Stimulated activated CD4-positive, alpha-beta T cell treated with anti-CD3 and anti-CD28 coated beads, Interleukin-4, amount 100 ng/mL, for 4 hours (primary cell): Measurements from ENCODE around the gene NAIF1.
A peak's percentile ranks its signal among the peaks of the same experiment; 100 is the strongest.
"Not testable (repeated sequence)": the region's sequence is repeated elsewhere in the genome, so short reads cannot be mapped to it uniquely, and the experiment has no call there.

Experiments used
- DNase-seq, 2 experiments: peaks; one replicate each; pipeline ENCODE4 v3.0.0-alpha.2; 2020

The NAIF1 gene

GRCh38 chr9:128084746-128085145 lies 17.6 kb upstream of the NAIF1 start:
- DNase-seq, result no peak

GRCh38 chr9:128082151-128082550 lies 15.0 kb upstream of the NAIF1 start:
- DNase-seq, result no peak

DNA sequence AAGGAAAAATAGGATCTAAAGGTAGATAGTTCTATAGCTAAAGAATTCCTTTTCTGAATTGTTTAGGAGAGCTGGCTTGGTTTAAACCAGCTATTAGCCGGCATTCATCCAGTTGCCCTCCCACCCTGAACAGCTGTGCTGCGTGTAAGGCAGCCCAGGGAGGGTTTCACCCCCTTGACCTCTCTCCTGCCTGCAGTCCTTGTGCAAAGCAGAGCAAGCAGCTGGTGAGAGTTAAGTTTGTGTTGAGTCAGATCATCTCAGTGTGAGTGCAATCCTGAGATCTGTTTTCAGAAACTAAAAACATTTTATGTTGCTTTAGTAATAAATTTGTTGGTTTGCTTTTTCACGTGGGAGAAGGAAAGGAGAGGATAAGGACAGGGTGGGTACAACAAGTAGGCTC lies 13.9 kb upstream of the NAIF1 start:
- no peak for DNase-seq

DNA sequence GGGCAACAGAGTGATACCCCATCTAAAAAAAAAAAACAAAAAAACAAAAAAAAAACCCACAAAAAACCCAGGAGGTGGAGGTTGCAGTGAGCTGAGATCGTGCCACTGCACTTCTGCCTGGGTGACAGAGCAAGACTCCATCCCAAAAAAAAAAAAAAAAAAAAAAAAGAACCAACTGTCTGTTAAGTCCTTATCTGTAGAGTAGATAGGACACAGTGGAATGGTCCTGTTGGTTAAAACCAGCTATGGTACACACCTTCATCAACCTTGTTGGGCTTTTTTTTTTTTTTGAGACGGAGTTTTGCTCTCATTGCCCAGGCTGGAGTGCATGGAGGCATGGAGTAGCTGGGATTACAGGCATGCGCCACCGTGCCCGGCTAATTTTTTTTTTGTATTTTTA lies 13.1 kb upstream of the NAIF1 start:
- DNase-seq, result no peak

DNA sequence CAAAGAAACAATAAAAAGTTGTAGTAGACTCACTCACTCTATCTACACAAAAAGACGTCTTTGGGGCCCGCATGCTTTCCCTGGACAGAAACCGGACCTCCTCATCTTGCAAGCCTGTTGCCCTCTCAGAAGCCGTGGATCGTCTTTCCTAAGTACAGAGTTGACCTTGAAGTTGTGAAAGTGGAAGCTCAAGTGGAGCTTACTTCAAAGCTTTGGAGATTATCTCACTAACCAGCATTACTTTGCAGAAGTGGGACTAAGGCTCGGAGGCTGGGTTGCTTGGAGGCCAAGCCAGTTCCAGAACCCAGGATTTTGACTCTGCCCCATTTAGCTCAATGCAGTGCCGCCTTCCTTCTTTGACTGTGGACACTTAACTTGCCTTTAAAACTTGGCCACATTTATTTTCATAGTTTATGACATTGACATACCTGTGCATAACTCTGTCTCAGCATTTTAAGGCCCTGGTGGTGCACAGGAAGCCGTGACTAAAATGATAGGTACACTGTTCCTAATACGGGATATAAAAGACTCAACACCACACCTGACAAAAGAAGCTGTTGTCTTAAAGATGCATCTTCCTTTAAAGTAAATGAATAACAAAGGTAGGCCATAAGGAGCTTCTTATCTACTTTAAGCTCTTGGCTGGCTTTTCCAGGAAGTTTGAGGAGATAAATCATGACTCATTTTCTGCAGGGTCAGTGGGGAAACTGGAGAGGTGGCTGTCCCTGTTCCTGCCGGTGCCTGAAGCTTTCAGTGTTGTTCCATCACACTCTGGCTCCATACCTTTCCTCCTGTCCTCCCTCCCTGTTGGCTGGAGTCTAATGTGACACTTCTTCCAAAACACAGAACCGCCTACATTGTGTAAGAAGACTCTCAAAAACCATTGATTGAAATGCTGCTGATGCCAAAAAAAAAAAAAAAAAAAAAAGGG lies 11.6 kb upstream of the NAIF1 start:
- no peak for DNase-seq

- DNase-seq, result no peak
These were observed 10.9 kb upstream of the NAIF1 start for GRCh38 chr9:128077847-128078503.

- DNase-seq, result no peak
These were observed 6.2 kb upstream of the NAIF1 start for GRCh38 chr9:128073253-128073886.

GRCh38 chr9:128072144-128073021 lies 5.3 kb upstream of the NAIF1 start:
- peak; percentile 41 to 43 for DNase-seq

DNA sequence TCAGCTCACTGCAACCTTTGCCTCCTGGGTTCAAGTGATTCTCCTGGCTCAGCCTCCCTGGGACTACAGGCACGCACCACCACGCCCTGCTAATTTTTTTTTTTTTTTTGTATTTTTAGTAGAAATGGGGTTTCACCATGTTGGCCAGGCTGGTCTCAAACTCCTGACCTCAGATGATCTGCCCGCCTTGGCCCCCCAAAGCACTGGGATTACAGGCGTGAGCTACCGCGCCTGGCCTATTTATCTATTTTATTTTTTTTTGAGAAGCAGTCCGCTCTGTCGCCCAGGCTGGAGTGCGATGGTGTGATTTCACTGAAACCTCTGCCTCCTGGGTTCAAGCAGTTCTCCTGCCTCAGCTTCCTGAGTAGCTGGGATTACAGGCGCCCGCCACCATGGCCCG lies 4.4 kb upstream of the NAIF1 start:
- not testable (repeated sequence) for DNase-seq

- no peak for DNase-seq
These were observed 3.8 kb upstream of the NAIF1 start for GRCh38 chr9:128070874-128071273.

- DNase-seq, result peak; percentile 23 to 30
These were observed 1.5 kb upstream of the NAIF1 start for GRCh38 chr9:128068386-128069205.

DNA sequence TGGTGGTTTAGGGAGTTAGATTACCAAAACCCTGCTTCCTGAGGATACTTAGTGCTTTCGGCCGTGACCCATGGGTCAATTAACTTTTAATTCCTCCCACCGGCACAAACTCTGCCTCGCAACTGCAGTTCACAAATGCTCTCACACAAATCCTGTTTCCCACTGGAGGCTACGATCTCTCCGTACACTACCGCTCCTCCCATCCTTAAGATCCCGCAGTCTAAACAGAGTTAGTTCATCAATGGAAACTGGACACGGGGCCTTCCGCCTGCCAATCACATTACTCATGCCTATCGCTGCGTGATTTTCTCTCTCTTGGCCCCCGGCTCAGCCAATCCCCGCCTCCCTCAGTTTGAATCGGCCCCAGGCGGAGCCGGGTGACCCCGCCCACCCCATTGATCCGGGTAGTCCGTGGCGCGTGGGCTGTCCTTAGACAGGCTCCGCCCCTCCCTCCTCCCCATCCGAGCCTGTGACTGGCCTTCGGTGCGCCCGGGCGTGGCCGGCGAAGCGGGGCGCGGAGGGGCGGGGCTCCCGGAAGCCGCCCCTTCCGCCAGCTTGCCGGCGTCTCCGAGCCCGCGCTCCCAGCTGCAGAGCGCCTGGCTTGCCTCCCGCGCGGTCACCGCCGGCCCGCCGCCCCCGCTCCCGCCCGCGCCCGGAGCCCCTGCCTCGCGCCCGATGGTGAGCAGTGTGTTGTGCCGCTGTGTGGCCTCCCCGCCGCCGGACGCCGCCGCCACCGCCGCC lies 695 bp upstream of the NAIF1 start, which contains the start of gene SLC25A25:
TSS of gene SLC25A25 (plus strand) at position 588 of the 741 bp plus-strand sequence. CDS start at position 676, 88 bp downstream.
- DNase-seq, result peak; percentile 100

DNA sequence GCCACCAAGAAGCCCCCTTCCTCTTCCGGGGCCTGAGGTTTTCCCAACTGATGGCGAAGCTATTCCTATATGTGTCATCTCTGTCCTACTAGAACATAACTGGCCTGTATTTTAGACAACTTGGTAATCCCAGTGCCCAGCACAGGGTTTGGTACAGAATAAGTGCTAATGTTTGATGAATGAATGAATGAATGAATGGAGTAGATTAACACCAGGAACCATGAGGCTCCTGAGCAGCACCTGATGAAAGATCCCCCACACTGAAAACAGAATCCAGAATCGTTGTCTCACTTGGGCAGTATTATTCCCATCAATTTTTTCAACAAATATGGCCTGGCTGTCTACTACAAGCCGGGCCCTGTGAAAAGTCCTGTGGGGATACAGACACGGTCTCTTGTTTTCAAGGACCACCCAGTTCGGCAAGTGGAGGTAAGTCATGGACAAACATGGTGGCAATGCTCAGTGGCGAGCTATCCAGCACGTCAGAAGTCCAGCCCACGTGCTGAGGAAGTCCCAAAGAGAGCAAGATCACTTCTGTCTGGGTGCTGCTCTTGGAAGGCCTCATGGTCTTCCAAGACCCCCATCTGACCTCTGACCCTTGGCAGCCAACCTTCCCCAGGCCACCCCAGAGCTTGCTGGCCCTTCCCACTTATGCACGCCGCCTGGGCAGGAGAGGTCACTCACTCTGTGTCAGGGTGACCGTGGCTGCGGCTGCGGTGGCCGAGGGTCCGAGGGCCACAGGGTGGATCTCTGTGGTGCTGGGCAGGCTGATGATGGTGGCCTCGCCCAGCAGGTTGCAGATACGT lies 1.0 kb downstream of the NAIF1 start:
- DNase-seq, result no peak

GRCh38 chr9:128062846-128063831 lies 4.0 kb downstream of the NAIF1 start:
- no peak for DNase-seq

DNA sequence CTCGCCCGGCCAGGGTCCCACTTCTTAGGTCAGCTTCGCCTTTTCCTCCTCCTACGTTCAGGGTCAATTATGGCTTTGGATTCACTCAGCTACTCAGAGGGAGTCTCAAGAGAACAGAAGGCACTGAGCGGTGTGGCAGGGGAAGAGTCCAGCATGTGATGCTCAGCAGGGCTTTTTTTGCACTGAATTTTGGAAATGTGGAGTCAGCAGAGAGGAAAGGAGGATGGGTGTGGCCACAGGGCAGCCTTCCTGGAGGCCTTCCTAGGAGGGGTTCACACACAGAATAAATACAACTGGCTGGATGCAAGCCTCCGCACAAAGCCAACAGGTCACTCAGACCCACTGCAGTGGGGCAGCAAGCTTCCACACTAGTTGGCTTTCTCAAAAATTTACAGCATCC lies 4.8 kb downstream of the NAIF1 start:
- DNase-seq, result no peak

DNA sequence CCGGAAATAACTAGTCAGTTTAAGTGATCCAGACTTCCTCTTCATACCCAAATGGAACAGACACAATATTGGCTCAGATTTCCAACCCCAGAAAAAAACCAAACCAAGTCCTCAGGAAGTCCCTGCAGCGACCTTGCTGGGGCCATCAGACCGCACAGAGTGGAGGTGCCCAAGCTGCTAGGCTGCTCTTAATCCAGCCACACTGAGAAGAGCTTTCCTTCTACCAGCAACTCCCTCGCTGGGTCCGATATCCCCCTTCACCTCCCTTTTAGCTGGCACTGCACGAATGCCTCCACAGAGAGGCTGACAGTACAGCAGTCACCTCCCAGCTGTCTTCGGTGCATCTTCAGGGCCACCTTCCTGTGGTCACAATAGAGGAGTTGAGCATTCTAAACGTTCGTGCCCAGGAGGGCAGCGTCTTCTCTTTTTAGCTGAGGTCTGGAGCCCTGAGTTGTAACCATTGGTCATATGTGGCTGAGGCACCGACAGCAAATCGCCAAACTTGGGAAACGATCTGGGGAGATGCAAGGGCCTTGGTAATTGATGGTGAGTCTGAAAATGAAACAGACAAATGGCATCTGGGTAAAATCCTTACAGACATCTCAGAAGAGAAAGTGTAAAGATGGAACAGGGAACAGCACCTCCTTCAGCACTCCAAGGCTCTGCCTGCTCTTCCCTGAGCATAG lies 5.7 kb downstream of the NAIF1 start:
- no peak for DNase-seq

DNA sequence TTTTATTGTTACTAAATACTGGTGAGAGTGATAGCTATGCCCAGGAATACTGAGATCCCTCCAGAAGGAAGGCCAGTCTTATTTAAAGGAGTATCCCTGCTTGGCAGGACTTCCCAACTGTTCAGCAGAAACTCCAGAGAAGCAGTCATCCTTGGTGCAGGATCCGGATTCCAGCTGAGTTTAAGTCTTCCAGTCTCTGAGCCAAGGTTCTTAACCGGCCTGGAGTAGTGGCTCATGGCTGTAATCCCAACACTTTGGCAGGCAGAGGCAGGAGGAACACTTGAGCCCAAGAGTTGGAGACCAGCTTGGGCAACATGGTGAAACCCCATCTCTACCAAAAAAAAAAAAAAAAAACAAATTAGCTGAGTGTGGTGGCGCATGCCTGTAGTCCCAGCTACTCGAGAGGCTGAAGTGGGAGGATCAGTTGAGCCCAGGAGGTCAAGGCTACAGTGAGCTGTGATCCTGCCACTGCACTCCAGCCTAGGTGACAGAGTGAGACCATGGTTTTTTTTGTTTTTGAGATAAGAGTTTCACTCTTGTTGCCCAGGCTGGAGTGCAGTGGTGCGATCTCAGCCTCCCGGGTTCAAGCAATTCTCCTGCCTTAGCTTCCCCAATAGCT lies 7.6 kb downstream of the NAIF1 start:
- DNase-seq, result no peak
